ENCODE measurements around the gene NFIX. TPM values are rescaled to one million over a fixed set of nuclear protein-coding genes. Genes with fewer than 3 reads are reported as not detected.

Gene NFIX
- total RNA-seq, 2 donors from 2014 or later = 70.9 to 73.8 TPM

DNA sequence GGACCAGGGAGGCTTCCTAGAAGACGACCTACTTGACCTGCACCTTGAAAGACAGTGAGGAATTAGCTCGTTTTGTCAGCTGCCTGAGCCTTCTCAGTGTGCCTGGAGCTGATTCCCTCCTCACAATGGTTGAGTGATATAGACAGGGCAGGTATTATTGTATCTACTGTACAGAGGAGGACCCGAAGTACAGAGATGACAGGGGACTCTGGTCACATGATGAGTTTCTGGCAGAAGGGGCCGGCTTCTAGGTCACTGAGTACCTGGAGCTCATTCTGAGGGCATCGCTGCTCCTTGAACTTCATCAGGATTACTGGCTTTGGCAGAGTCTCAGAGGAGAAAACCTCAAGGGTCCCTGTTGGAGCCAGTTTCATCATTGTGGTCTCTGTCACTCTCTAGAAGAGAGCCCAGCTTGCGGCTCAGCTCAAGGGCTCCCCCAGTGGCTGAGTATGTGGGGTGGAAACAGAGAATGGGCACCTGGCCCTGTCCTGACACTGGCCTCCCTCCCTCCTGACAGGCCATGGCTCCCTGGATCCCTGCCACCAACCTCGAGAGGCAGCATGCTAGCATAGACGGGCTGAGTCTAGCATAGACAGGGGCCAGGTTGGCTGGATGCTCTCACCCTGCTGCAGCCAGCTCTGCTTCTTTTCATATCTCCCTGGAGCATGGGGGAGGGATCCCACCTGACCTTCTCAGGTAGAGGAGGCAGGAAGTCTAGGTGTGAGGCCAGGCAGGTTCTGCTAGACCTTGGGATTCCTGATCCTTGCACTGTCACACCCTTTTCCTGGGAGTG, 38.7 kb downstream of the NFIX start:
- peak; percentile 89 for DNase-seq
- H3K36me3 ChIP-seq = no peaks in the 10 kb centered on the region
- H3K9ac ChIP-seq (ENCODE audit: low read depth in 2 of 2, low read length in 2 of 2) = peak overlapping the region; percentile 55 to 77
- no peaks in the 10 kb centered on the region for H3K27me3 ChIP-seq
- peak overlapping the region; percentile 84 for H3K27ac ChIP-seq
- H3K4me3 ChIP-seq = no peak overlapping the region
- intact Hi-C loops (cut with DNase I) = loop anchor here (5.0 to 10.0 kb wide), 2 partner anchors 47 to 61 kb away; no protein-coding TSS in a partner anchor
- peaks cover 32% of the 10 kb centered on the region for H3K4me1 ChIP-seq
- H3K9me3 ChIP-seq = no peaks in the 10 kb centered on the region
- peak; percentile 80 for TF ChIP-seq CTCF (IDR thresholded peaks at IDR 0.05)

GRCh38 chr19:13034636-13035035, 39.4 kb downstream of the NFIX start:
- no peak overlapping the region for H3K4me3 ChIP-seq
- peaks cover 32% of the 10 kb centered on the region for H3K4me1 ChIP-seq
- peak overlapping the region in 1 of 2 donors; percentile 77 for H3K9ac ChIP-seq (ENCODE audit: low read depth in 2 of 2, low read length in 2 of 2)
- H3K27ac ChIP-seq = peak overlapping the region; percentile 84
- H3K36me3 ChIP-seq = no peaks in the 10 kb centered on the region
- H3K27me3 ChIP-seq = no peaks in the 10 kb centered on the region
- no peak for DNase-seq
- no peaks in the 10 kb centered on the region for H3K9me3 ChIP-seq
- no peak for TF ChIP-seq CTCF (IDR thresholded peaks at IDR 0.05)
- intact Hi-C loops (cut with DNase I) = loop anchor here (5.0 to 10.0 kb wide), 2 partner anchors 47 to 60 kb away; no protein-coding TSS in a partner anchor

GRCh38 chr19:13035820-13036365, 40.6 kb downstream of the NFIX start:
- Histone ChIP-seq H3K27me3 (no peaks in the 10 kb centered on the region), H3K36me3 (no peaks in the 10 kb centered on the region), H3K9ac (ENCODE audit: low read depth in 2 of 2, low read length in 2 of 2) (peak overlapping the region in 1 of 2 donors; percentile 58), H3K4me1 (peaks cover 32% of the 10 kb centered on the region), H3K27ac (peak overlapping the region; percentile 4), H3K9me3 (no peaks in the 10 kb centered on the region), H3K4me3 (no peak overlapping the region)
- DNase-seq = no peak
- intact Hi-C loops (cut with DNase I) = loop anchor here (10.0 kb wide), 1 partner anchor 59 kb away; no protein-coding TSS in a partner anchor
- no peak for TF ChIP-seq CTCF (IDR thresholded peaks at IDR 0.05)

DNA sequence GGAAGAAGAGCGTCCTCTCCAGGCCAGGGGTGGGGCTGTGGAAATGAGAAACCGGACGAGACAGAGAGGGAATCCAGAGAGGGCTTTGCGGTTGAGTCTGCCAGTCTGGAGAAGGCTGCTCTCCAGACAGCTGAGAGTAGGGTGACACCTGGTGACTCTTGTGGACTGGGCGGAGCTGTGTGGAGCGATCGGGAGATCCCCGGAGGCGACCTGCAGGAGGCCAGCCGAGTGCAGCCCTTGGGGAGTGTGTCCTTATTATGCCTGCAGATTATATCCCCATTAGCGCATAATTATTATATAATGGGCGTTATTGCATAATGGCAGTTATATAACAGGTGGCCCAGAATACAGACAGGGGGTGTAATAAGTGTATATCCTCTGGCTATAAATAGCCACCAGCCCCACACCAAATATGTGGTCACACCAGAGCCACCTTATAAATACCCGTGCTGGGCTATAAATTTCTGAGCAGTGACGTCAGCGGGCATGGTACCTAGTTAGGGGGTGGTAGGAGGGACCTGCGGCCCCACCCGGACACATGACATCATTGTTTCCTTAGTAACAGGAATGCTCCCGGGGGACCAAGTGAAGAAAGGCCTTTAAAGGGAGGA, 41.2 kb downstream of the NFIX start:
- intact Hi-C loops (cut with DNase I) = loop anchor here (10.0 kb wide), 1 partner anchor 58 kb away; no protein-coding TSS in a partner anchor
- Histone ChIP-seq H3K27me3 (no peaks in the 10 kb centered on the region), H3K27ac (peak overlapping the region; percentile 34), H3K36me3 (no peaks in the 10 kb centered on the region), H3K9me3 (no peaks in the 10 kb centered on the region), H3K9ac (ENCODE audit: low read depth in 2 of 2, low read length in 2 of 2) (peak overlapping the region in 1 of 2 donors; percentile 58), H3K4me1 (peaks cover 28% of the 10 kb centered on the region), H3K4me3 (no peak overlapping the region)
- peak; percentile 79 for DNase-seq
- no peak for TF ChIP-seq CTCF (IDR thresholded peaks at IDR 0.05)

GRCh38 chr19:13037161-13037560, 41.9 kb downstream of the NFIX start:
- intact Hi-C loops (cut with DNase I) = loop anchor here (10.0 kb wide), 1 partner anchor 58 kb away; no protein-coding TSS in a partner anchor
- H3K4me3 ChIP-seq = no peak overlapping the region
- H3K4me1 ChIP-seq = peaks cover 26% of the 10 kb centered on the region
- no peak for DNase-seq
- no peaks in the 10 kb centered on the region for H3K36me3 ChIP-seq
- peak overlapping the region in 1 of 2 donors; percentile 58 for H3K9ac ChIP-seq (ENCODE audit: low read depth in 2 of 2, low read length in 2 of 2)
- no peak for TF ChIP-seq CTCF (IDR thresholded peaks at IDR 0.05)
- H3K27me3 ChIP-seq = no peaks in the 10 kb centered on the region
- peak overlapping the region; percentile 34 for H3K27ac ChIP-seq
- no peaks in the 10 kb centered on the region for H3K9me3 ChIP-seq

Data from colonic mucosa (tissue), 4 donors.